Muscle of leg (tissue), 16 donors: Measurements from ENCODE around the gene PRRG3. TPM values are rescaled to one million over a fixed set of nuclear protein-coding genes. Genes with fewer than 3 reads are reported as not detected.

Source experiments
- DNase-seq: peaks from one replicate; pipeline ENCODE4 v3.0.0; 2013
- H3K27ac ChIP-seq: one replicate; pipeline ENCODE4 v1.5.1; 2013; ENCODE audit warnings: mild to moderate bottlenecking, low read length, control low read depth
- H3K27me3 ChIP-seq: one replicate; pipeline ENCODE4 v1.6.1; 2013; ENCODE audit warnings: low read length; ENCODE audit not compliant: control insufficient read depth, insufficient read depth
- H3K36me3 ChIP-seq: one replicate; pipeline ENCODE4 v1.6.1; 2013; ENCODE audit warnings: low read length; ENCODE audit not compliant: control insufficient read depth, insufficient read depth
- H3K4me1 ChIP-seq: one replicate; pipeline ENCODE4 v1.6.1; 2013; ENCODE audit warnings: low read length; ENCODE audit not compliant: control insufficient read depth, insufficient read depth
- H3K4me3 ChIP-seq: one replicate; pipeline ENCODE4 v1.5.1; 2013; ENCODE audit warnings: low read length, control low read depth
- H3K9me3 ChIP-seq: replicated peaks from 2 replicates; pipeline ENCODE4 v1.6.1; 2013; ENCODE audit warnings: low read depth, low read length; ENCODE audit not compliant: control insufficient read depth
- WGBS: methylation state at CpG from one replicate; pipeline ENCODE4 v1.1.5; 2013; ENCODE audit warnings: missing lambda C conversion rate; ENCODE audit not compliant: insufficient coverage; 5-methylcytosine and 5-hydroxymethylcytosine counted together
- long read RNA-seq, 11 donors: transcript quantifications; one replicate each; lab custom pipeline, GENCODE V29; 2026
- polyA plus RNA-seq, 8 donors: library from polyadenylated mRNA; unstranded; fragments of 120-200 nt; gene quantifications; one replicate each; pipeline versions ENCODE4 v1.2.1 to v1.2.3, GENCODE V29; 2013; ENCODE audit warnings: inconsistent platforms in 1 of 8, low replicate concordance in 1 of 8; ENCODE audit not compliant: insufficient read length in 8 of 8, insufficient read depth in 1 of 8
- total RNA-seq: library from RNA; stranded (reverse); fragments of 120-200 nt; gene quantifications from one replicate; pipeline ENCODE4 v1.2.4, GENCODE V29; 2013

PRRG3 gene
- total RNA-seq (12.6 TPM), polyA plus RNA-seq (10 to 100 TPM; 26.7 to 41.4 (median 27.8) TPM)
- long read RNA-seq, donor 1: 0 reads
- long read RNA-seq, donor 2: 0 reads
- long read RNA-seq, donor 3, full-length matches to known transcripts: 2 of 2 reads
- long read RNA-seq, donor 3, partial matches to known transcripts: 0 of 2 reads
- long read RNA-seq, donor 3, other reads (novel, unspliced or antisense): 0 of 2 reads
- long read RNA-seq, donor 4, partial matches to known transcripts: 0 of 2 reads
- long read RNA-seq, donor 4, other reads (novel, unspliced or antisense): 0 of 2 reads
- long read RNA-seq, donor 5, partial matches to known transcripts: 0 of 1 reads
- long read RNA-seq, donor 5, other reads (novel, unspliced or antisense): 0 of 1 reads
- long read RNA-seq, donor 6, partial matches to known transcripts: 0 of 2 reads
- long read RNA-seq, donor 6, other reads (novel, unspliced or antisense): 0 of 2 reads
- long read RNA-seq, donor 7, partial matches to known transcripts: 0 of 1 reads
- long read RNA-seq, donor 7, other reads (novel, unspliced or antisense): 0 of 1 reads
- long read RNA-seq, donor 8, partial matches to known transcripts: 0 of 1 reads
- long read RNA-seq, donor 8, other reads (novel, unspliced or antisense): 0 of 1 reads
- long read RNA-seq, donor 9, partial matches to known transcripts: 0 of 2 reads
- long read RNA-seq, donor 9, other reads (novel, unspliced or antisense): 0 of 2 reads
- long read RNA-seq, donor 10, partial matches to known transcripts: 0 of 1 reads
- long read RNA-seq, donor 10, other reads (novel, unspliced or antisense): 0 of 1 reads
- long read RNA-seq, donor 11: 0 reads

GRCh38 chrX:151694661-151695582 is at the start of gene PRRG3:
TSS of gene PRRG3 (plus strand) at chrX:151695458. CDS start at chrX:151698815, 3,357 bp downstream.
- H3K9me3 ChIP-seq: no peaks in the 10 kb centered on the region
- WGBS: 36% methylated on average over 86 of the region's 100 CpGs
- DNase-seq: peak; percentile 78
- H3K27me3 ChIP-seq: peaks cover 19% of the 10 kb centered on the region
- peaks cover 20% of the 10 kb centered on the region for H3K4me1 ChIP-seq
- peak within 1 kb of the TSS; percentile 82 for H3K27ac ChIP-seq
- peak within 1 kb of the TSS; percentile 43 for H3K4me3 ChIP-seq
- H3K36me3 ChIP-seq: peaks cover 7% of the 10 kb centered on the region

DNA sequence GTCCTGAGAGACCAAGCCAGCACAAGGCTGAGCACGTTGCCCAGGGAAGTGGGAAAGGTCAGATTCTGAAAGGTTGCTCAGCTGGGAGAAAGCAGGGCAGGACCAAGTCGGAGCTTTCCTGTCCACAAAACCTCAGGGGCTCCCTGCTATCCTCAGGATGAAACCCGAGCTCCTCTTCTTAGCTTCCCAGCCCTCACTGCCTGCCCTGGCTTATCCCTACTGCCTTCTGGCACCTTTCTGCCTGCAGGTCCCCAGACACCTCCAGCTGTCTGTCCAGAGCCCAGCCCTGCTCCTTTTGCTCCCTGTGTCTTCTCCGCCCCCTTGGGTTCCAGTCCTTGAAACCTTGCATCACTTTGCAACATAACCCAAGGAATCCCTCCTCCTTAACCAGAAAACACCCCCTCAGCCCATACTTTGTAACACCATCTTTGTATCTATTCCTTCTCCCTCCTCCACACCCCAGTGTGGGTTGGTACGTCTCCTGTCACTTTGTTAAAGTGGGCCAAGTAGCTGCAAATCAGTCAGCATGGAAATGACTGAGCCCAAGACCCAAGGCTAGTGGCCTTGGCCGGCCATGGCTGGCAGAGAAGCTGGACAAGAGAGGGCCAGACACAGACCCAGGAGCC is 20.0 kb upstream of the PRRG3 start:
- Histone ChIP-seq H3K27ac (no peak overlapping the region), H3K4me1 (no peaks in the 10 kb centered on the region), H3K9me3 (no peaks in the 10 kb centered on the region), H3K4me3 (no peak overlapping the region), H3K27me3 (peaks cover 20% of the 10 kb centered on the region), H3K36me3 (no peaks in the 10 kb centered on the region)
- DNase-seq: no peak
- WGBS: 49% methylated on average over 5 of the region's 6 CpGs

DNA sequence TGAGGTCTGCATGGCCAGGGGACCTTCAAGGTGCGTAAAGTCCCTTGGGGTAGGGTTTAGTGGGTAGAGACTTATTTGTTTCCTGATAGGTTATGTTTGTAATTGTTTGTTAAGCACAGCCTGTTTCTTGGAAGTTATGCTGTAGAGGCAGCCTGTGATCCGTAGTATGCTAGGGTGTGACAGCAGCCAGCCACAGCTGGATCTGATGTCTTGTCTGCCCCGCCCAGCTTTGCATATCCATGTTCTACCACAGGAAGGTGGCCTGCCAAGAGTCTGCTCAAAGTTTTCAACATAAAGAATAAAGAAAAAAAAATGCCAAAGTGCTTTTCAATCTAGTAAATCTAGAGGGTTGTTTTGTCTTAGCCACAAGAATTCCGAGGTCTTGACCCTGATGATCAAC is 19.1 kb upstream of the PRRG3 start:
- no peak for DNase-seq
- Histone ChIP-seq H3K4me3 (no peak overlapping the region), H3K4me1 (no peaks in the 10 kb centered on the region), H3K27ac (no peak overlapping the region), H3K27me3 (peaks cover 22% of the 10 kb centered on the region), H3K9me3 (no peaks in the 10 kb centered on the region), H3K36me3 (no peaks in the 10 kb centered on the region)
- 24% methylated on average over 2 of the region's 4 CpGs for WGBS

GRCh38 chrX:151679798-151680402 is 15.4 kb upstream of the PRRG3 start:
- H3K36me3 ChIP-seq: no peaks in the 10 kb centered on the region
- no peak overlapping the region for H3K27ac ChIP-seq
- H3K4me1 ChIP-seq: no peaks in the 10 kb centered on the region
- WGBS: 55% methylated on average over 2 of the region's 5 CpGs
- no peaks in the 10 kb centered on the region for H3K9me3 ChIP-seq
- H3K4me3 ChIP-seq: no peak overlapping the region
- no peak for DNase-seq
- H3K27me3 ChIP-seq: peaks cover 20% of the 10 kb centered on the region

GRCh38 chrX:151680805-151681204 is 14.5 kb upstream of the PRRG3 start:
- no peaks in the 10 kb centered on the region for H3K9me3 ChIP-seq
- WGBS: 37% methylated on average over 3 of the region's 4 CpGs
- DNase-seq: no peak
- H3K4me3 ChIP-seq: no peak overlapping the region
- no peaks in the 10 kb centered on the region for H3K4me1 ChIP-seq
- H3K27ac ChIP-seq: no peak overlapping the region
- H3K36me3 ChIP-seq: no peaks in the 10 kb centered on the region
- H3K27me3 ChIP-seq: peaks cover 13% of the 10 kb centered on the region

- DNase-seq: no peak
- H3K27me3 ChIP-seq: peaks cover 4% of the 10 kb centered on the region
- no peak overlapping the region for H3K27ac ChIP-seq
- no peaks in the 10 kb centered on the region for H3K9me3 ChIP-seq
- no peaks in the 10 kb centered on the region for H3K36me3 ChIP-seq
- no peaks in the 10 kb centered on the region for H3K4me1 ChIP-seq
- H3K4me3 ChIP-seq: no peak overlapping the region
Measured at GRCh38 chrX:151687635-151688034, 7.6 kb upstream of the PRRG3 start.

DNA sequence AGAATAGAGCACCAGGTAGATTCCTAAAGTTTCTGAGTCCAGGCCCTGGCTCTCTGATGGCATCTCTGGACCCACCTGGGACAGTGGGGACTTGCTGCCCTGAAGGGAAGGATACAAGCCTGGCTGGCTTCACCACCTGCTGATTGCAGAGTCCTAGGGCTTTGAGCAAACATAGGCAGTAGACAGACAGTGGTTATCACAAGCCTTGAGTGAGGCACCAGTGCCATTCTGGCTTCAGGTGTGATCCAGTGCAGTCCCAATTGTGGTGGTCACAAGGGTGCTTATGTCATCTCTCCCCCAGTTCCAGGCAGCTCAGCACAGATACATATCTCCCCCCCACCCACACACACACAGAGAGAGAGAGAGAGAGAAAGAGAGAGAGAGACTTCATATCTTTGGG is 6.6 kb upstream of the PRRG3 start:
- DNase-seq: no peak
- peaks cover 5% of the 10 kb centered on the region for H3K27me3 ChIP-seq

DNA sequence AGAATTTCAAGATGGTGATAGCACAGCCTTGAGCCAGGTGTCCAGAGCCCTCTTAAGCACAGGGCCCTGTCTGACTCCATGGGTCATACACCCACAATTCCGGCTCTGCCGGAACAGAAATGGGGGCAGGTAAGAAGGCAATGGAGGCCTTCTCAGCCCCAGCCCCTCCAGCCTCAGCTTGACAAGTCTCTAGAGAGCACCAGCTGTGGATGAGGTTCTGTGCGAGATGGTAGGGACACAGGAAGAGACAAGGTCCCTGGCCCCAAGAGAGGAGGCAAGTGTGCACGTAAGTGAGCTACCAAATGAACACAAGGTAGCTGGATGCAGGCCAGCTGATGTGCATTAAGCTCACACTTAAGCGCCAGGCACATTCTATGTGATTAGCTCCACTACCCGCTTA is 2.4 kb upstream of the PRRG3 start:
- Histone ChIP-seq H3K4me1 (peaks cover 13% of the 10 kb centered on the region), H3K27me3 (peaks cover 12% of the 10 kb centered on the region), H3K9me3 (no peaks in the 10 kb centered on the region), H3K36me3 (no peaks in the 10 kb centered on the region), H3K4me3 (no peak overlapping the region), H3K27ac (no peak overlapping the region)
- DNase-seq: no peak
- WGBS: 70% methylated on average over 4 of the region's 6 CpGs

More for the DNA sequence above, 6.6 kb upstream of the PRRG3 start:
- H3K4me3 ChIP-seq: no peak overlapping the region
- H3K9me3 ChIP-seq: no peaks in the 10 kb centered on the region
- H3K36me3 ChIP-seq: no peaks in the 10 kb centered on the region
- H3K27ac ChIP-seq: no peak overlapping the region
- no peaks in the 10 kb centered on the region for H3K4me1 ChIP-seq

- Histone ChIP-seq H3K27me3 (peaks cover 16% of the 10 kb centered on the region), H3K4me1 (peaks cover 20% of the 10 kb centered on the region), H3K27ac (no peak overlapping the region), H3K36me3 (peaks cover 4% of the 10 kb centered on the region), H3K9me3 (no peaks in the 10 kb centered on the region), H3K4me3 (no peak overlapping the region)
- no peak for DNase-seq
- WGBS: 82% methylated on average over 7 of the region's 12 CpGs
Measured at GRCh38 chrX:151694121-151694520, 1.1 kb upstream of the PRRG3 start.
